HTR-8/SVneo (cell line): ENCODE data around the gene TSHZ2.
A peak's percentile ranks its signal among the peaks of the same experiment; 100 is the strongest.

Source experiments
- DNase-seq: peaks from one replicate; pipeline ENCODE4 v3.0.0; 2011; ENCODE audit warnings: low spot score, mixed read lengths; ENCODE audit not compliant: insufficient read length
- FAIRE-seq: peaks from 2 replicates; lab custom pipeline; 2011; peaks lifted over from hg19 to GRCh38; lab: Jason Lieb, UNC

The TSHZ2 gene, protein sequence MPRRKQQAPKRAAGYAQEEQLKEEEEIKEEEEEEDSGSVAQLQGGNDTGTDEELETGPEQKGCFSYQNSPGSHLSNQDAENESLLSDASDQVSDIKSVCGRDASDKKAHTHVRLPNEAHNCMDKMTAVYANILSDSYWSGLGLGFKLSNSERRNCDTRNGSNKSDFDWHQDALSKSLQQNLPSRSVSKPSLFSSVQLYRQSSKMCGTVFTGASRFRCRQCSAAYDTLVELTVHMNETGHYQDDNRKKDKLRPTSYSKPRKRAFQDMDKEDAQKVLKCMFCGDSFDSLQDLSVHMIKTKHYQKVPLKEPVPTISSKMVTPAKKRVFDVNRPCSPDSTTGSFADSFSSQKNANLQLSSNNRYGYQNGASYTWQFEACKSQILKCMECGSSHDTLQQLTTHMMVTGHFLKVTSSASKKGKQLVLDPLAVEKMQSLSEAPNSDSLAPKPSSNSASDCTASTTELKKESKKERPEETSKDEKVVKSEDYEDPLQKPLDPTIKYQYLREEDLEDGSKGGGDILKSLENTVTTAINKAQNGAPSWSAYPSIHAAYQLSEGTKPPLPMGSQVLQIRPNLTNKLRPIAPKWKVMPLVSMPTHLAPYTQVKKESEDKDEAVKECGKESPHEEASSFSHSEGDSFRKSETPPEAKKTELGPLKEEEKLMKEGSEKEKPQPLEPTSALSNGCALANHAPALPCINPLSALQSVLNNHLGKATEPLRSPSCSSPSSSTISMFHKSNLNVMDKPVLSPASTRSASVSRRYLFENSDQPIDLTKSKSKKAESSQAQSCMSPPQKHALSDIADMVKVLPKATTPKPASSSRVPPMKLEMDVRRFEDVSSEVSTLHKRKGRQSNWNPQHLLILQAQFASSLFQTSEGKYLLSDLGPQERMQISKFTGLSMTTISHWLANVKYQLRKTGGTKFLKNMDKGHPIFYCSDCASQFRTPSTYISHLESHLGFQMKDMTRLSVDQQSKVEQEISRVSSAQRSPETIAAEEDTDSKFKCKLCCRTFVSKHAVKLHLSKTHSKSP (N-terminal part only)

GRCh38 chr20:52972190-52972937 lies at the start of gene TSHZ2:
Gene TSHZ2, plus strand, starts transcription at chr20:52972358. Its CDS starts 936 bp downstream, at chr20:52973294.
- peak; percentile 97 for FAIRE-seq
- peak; percentile 40 for DNase-seq

DNA sequence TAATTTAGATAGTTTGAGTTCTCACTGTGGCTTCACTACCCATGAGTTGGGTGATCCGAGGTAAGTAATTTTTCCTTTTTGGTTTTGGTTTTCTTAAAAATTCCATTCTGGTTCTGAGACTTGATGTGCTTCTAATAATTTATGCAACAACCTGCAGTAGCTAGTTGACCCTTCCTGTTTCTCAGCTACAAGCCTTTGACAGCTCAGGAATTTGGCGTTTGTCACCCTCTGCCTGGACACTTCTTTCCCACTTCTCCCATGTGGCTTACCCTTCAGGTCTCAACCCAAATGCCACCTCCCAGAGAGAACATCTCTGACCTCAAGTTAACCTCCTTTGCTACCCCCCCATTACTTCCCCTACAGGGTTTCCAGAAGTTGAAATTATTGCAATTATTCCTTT lies 49.7 kb upstream of the TSHZ2 start:
- FAIRE-seq, result peak; percentile 9
- no peak for DNase-seq

- DNase-seq (peak; percentile 24), FAIRE-seq (peak; percentile 69)
Measured at GRCh38 chr20:52923123-52923937, 48.8 kb upstream of the TSHZ2 start.

GRCh38 chr20:52924411-52925271 lies 47.5 kb upstream of the TSHZ2 start:
- DNase-seq, result no peak
- FAIRE-seq, result no peak

GRCh38 chr20:52926505-52926904 lies 45.7 kb upstream of the TSHZ2 start:
- DNase-seq, result no peak
- FAIRE-seq, result no peak

DNA sequence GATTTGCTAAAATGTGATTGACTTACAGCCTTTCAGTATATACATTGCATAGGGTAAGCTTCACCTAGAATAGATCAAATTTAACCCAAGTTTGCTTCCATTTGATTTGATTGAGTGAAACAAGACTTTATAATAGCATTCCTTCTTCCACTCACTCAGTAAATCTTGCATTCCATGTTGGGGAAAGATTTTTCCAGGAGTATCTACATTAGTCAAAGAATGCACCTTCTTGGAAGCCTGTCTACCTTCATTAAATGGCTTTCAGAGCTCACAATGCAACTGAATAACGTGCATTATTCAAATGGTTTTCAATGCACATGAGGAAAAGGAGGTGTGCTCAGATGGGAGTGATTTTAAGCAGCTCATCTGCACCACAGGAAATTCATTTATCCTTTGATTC lies 38.3 kb upstream of the TSHZ2 start:
- DNase-seq (no peak), FAIRE-seq (no peak)

DNA sequence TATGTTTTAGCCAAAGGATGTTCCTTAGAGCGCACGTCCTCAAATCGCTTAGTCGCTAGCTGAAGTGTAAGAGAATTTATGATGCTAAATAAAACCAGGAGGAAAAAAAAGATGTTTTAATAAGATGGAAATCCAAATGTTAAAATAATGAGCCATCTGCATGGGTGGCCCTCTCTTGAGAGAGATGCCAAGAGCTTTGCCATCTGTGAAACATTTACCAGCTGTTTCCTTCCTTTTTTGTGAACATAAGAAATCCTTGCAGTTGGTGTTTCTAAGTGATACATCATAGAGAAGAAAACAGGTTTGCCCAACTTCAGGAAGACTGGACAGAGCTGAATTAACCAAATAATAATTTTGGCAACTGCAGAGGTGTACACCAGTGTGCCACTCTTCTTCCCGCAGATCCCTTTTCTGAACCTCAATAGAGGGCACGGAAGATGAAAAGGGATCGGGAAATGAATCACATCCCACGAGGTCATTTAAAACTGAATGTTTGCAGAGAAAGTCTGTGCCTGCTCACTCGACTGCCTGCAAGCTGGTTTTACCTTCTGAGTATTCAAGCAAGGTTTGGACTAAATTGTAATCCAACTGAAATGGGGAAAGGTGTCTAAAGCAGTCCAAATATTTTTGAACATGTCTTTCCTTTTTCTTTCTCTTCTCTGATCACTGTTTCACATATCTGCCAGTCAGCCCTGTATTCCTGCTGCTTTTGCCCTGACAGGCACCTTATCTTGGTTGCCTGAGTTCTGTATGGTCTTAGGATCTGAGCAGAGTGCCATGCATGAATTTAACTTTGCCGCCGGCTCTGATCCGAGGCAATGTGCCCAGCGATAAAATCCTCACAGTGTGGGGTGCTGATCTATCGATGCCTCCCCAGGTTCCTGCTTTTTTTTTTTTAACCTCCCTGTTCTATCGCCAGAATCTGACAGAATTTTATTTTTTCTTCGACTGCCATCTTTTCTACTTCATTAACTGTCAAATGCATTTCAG lies 35.5 kb upstream of the TSHZ2 start:
- FAIRE-seq (peak; percentile 38), DNase-seq (no peak)

DNA sequence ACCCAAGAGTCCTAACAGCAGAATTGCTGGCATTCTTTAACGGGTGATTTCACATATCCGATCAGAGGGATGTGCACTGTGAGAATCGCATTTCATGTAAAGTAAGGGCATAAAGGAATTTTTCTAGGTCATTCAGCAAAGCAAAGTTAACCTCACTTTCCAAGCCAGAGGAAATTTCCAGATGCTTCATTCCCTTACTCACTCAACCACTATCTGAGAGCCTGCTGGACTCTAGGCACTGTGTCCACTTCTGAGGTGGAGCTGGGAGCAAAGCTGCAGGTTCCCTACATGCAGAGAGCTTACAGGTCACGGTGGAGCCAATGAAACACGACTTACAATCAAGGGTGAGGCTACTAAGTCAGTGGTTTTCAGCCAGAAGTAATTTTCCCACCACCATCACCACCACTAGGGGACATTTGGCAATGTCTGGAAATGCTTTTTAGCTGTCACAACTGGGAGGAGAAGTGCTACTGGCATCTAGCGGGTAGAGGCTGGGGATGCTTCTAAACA lies 34.5 kb upstream of the TSHZ2 start:
- peak; percentile 13 for FAIRE-seq

GRCh38 chr20:52939141-52939540 lies 33.0 kb upstream of the TSHZ2 start:
- DNase-seq, result no peak
- no peak for FAIRE-seq

More for the DNA sequence above, 34.5 kb upstream of the TSHZ2 start:
- DNase-seq, result no peak

DNA sequence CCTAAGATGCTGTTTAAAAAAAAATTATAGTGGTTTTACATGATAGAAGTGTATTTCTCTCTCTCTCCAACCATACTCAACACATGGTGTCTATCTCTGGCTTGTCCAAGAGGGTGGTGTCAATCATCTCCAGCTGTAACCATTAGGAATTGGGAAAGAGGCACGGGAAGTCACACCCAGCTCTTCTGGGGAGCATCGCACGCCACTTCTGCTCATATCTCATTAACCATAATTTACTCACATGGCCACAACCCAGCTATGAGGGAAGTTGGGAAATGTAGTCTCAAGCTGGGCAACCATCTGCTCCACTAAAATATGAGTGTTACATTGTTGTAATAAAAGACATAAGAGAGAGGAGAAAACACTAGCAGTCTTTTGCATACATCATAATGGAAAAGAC lies 30.4 kb upstream of the TSHZ2 start:
- no peak for DNase-seq
- no peak for FAIRE-seq

DNA sequence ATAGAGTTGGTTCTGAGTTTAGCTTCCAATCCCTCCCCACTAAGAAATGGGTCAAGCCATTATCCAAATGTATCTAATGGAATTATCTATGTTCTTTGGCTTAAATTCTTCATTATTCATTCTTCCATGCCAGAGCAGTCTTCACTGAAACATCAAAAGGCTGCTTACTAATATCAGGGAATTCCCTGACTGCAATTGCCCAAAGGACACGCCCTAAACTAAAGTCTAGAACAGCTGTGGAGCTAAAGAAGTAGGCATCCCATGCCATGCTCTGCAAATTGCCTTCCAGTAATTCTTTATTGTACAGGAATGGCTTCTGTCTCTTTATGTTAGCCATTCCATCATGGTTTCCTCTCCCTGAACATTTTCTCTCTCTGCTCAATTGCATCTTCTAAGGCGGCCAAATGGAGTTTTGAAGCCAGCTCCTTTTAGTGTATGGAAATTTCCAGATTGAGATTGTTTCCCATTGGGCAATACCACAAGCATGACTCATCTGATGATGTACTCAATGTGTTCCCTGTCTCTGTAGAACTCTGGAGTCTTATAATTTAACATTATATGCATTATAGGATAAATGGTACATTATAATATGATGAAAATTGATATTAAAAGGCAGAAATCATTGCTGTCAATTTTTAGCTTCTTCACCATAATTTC lies 28.8 kb upstream of the TSHZ2 start:
- DNase-seq, result no peak
- FAIRE-seq, result no peak

- FAIRE-seq (peak; percentile 55), DNase-seq (no peak)
Measured at GRCh38 chr20:52945268-52945667, 26.9 kb upstream of the TSHZ2 start.

- FAIRE-seq (no peak), DNase-seq (no peak)
Measured at GRCh38 chr20:52945862-52946522, 26.2 kb upstream of the TSHZ2 start.

DNA sequence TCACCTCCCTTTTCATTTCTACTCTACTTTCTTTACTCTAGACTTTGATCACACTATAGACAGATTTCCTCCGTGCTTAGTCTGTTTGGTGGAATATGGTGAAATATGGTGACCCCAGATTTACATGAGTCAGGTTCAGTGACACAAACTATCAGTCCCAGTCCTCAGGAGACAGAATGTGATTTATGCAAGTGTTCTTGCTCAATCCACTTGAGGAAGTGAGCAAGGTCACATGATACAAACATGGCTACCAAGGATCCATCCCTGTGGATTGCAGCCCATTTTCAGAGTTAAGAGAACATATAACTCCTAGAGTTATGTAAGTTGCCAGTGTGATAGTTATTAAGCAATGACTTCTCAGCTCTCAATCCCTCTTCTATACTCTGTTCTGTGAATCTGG lies 23.7 kb upstream of the TSHZ2 start:
- FAIRE-seq, result peak; percentile 90
- no peak for DNase-seq

DNA sequence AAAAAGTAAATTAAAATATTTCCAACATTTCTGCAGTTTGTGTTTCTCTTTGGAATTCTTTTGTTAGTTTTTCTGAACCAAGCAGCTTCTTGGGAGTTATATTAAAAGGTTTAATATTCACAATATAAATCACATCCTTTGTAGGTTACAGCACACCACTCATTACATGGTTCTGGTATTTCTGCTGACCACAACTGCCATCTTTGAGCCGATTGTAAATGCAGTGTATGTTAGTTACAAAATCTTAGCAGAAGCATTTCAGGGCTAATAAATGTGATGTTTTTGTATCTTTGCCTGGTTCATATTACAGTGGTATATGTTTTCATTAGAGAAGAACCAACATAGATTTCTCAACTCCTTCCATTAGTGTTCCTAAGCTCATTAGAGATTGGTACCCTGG lies 19.1 kb upstream of the TSHZ2 start:
- DNase-seq (no peak), FAIRE-seq (no peak)

GRCh38 chr20:52954849-52955248 lies 17.3 kb upstream of the TSHZ2 start:
- DNase-seq (no peak), FAIRE-seq (no peak)
